HEK293 (cell line): ENCODE results near the gene SPAG5.

Experiments used
- CTCF ChIP-seq: fragments of 450-650 bp; formaldehyde crosslinking; IDR thresholded peaks from 2 replicates; pipeline ENCODE4 v1.5.1; 2016; ENCODE audit warnings: missing biosample characterization, missing genetic modification characterization
- HOXA7 ChIP-seq: sonication (generic); formaldehyde crosslinking; IDR thresholded peaks from 2 replicates; pipeline ENCODE4 v1.8.1; 2022; ENCODE audit warnings: missing genetic modification reagents, borderline replicate concordance
- KLF9 ChIP-seq: fragments of 450-650 bp; formaldehyde crosslinking; IDR thresholded peaks from 2 replicates; pipeline ENCODE4 v1.5.1; 2016; ENCODE audit warnings: missing biosample characterization, missing genetic modification characterization, low read depth
- PATZ1 ChIP-seq: fragments of 450-650 bp; formaldehyde crosslinking; IDR thresholded peaks from 2 replicates; pipeline ENCODE4 v1.5.1; 2016; ENCODE audit warnings: missing biosample characterization, missing genetic modification characterization
- PBX3 ChIP-seq: sonication (generic); formaldehyde crosslinking; IDR thresholded peaks from 2 replicates; pipeline ENCODE4 v1.8.1; 2022; ENCODE audit warnings: mild to moderate bottlenecking, moderate library complexity, missing genetic modification reagents
- ZNF132 ChIP-seq: fragments of 450-650 bp; formaldehyde crosslinking; IDR thresholded peaks from 2 replicates; pipeline ENCODE4 v1.5.1; 2017; ENCODE audit warnings: missing biosample characterization, missing genetic modification characterization, borderline replicate concordance
- ZNF274 ChIP-seq, 2 experiments: fragments of 200-500 bp in 1 of 2; fragments of 450-650 bp in 1 of 2; sonication (Bioruptor generic) in 1 of 2; formaldehyde crosslinking in 1 of 2; IDR thresholded peaks; 2 replicates each; pipeline versions ENCODE4 v1.5.1 to v1.6.1; 2014 to 2016; ENCODE audit warnings: borderline replicate concordance in 1 of 2, inconsistent platforms in 1 of 2, low read length in 1 of 2, missing biosample characterization in 1 of 2, missing genetic modification characterization in 1 of 2

- TF ChIP-seq PBX3 (CRISPR knock-in tag), result no peak
- TF ChIP-seq ZNF274 (IDR thresholded peaks at IDR 0.05; ENCODE audit: low read length), result no peak
- no peak for TF ChIP-seq ZNF274 (tag by site-specific recombination; IDR thresholded peaks at IDR 0.05; ENCODE audit: borderline replicate concordance)
- TF ChIP-seq CTCF (tag by site-specific recombination), result no peak
- TF ChIP-seq KLF9 (tag by site-specific recombination), result no peak
- TF ChIP-seq ZNF132 (tag by site-specific recombination), result no peak
- TF ChIP-seq HOXA7 (CRISPR knock-in tag), result no peak
- TF ChIP-seq PATZ1, result no peak
These were observed 44.3 kb downstream of the SPAG5 start for GRCh38 chr17:28554565-28554964.
